HUES64 (cell line): ENCODE data around the gene TSR1.

ENCODE experiments used
- H3K27ac ChIP-seq: 2 replicates; pipeline ENCODE4 v1.7.0; 2013; ENCODE audit warnings: low read depth, low read length, inconsistent platforms
- H3K27me3 ChIP-seq: 2 replicates; pipeline ENCODE4 v1.6.1; 2013; ENCODE audit warnings: mild to moderate bottlenecking, low read length; ENCODE audit not compliant: insufficient read depth
- H3K36me3 ChIP-seq: 2 replicates; pipeline ENCODE4 v1.6.1; 2013; ENCODE audit warnings: mild to moderate bottlenecking, low read length; ENCODE audit not compliant: insufficient read depth
- H3K4me1 ChIP-seq: 2 replicates; pipeline ENCODE4 v1.6.1; 2013; ENCODE audit warnings: mild to moderate bottlenecking, low read length, moderate library complexity; ENCODE audit not compliant: insufficient read depth
- H3K4me3 ChIP-seq: 2 replicates; pipeline ENCODE4 v1.5.1; 2013; ENCODE audit warnings: mild to moderate bottlenecking, low read length, moderate library complexity
- H3K9ac ChIP-seq: 2 replicates; pipeline ENCODE4 v1.6.1; 2013; ENCODE audit warnings: mild to moderate bottlenecking, low read depth, low read length
- H3K9me3 ChIP-seq: 2 replicates; pipeline ENCODE4 v1.6.1; 2013; ENCODE audit warnings: low read depth, low read length; ENCODE audit not compliant: insufficient read depth
- WGBS: fragments of 150-250, 120-280 bp; methylation state at CpG from one replicate; pipeline ENCODE4 v1.1.7; 2013; ENCODE audit warnings: missing lambda C conversion rate; 5-methylcytosine and 5-hydroxymethylcytosine counted together

TSR1 gene

GRCh38 chr17:2368359-2368758 is 32.1 kb upstream of the TSR1 start:
- Histone ChIP-seq H3K4me3 (no peak overlapping the region), H3K9ac (no peak overlapping the region), H3K9me3 (no peaks in the 10 kb centered on the region), H3K36me3 (peaks cover 9% of the 10 kb centered on the region; the same call in 1 of the 2 replicates), H3K27ac (no peak overlapping the region), H3K4me1 (no peaks in the 10 kb centered on the region; the same call in 1 of the 2 replicates), H3K27me3 (no peaks in the 10 kb centered on the region)
- 93% methylated on average over 8 of the region's 8 CpGs for WGBS

GRCh38 chr17:2366747-2367494 is 30.7 kb upstream of the TSR1 start:
- peaks cover 3% of the 10 kb centered on the region; the same call in 1 of the 2 replicates for H3K36me3 ChIP-seq
- H3K27me3 ChIP-seq, result no peaks in the 10 kb centered on the region
- no peak overlapping the region for H3K4me3 ChIP-seq
- no peak overlapping the region for H3K9ac ChIP-seq
- no peaks in the 10 kb centered on the region; the same call in 1 of the 2 replicates for H3K4me1 ChIP-seq
- 89% methylated on average over 19 of the region's 26 CpGs for WGBS
- H3K9me3 ChIP-seq, result no peaks in the 10 kb centered on the region
- H3K27ac ChIP-seq, result no peak overlapping the region

GRCh38 chr17:2365132-2365531 is 28.9 kb upstream of the TSR1 start:
- Histone ChIP-seq H3K9me3 (no peaks in the 10 kb centered on the region), H3K27ac (no peak overlapping the region), H3K9ac (no peak overlapping the region), H3K4me3 (no peak overlapping the region), H3K4me1 (no peaks in the 10 kb centered on the region; the same call in 1 of the 2 replicates), H3K27me3 (no peaks in the 10 kb centered on the region), H3K36me3 (peaks cover 3% of the 10 kb centered on the region; the same call in 1 of the 2 replicates)
- 93% methylated on average over 20 of the region's 20 CpGs for whole genome bisulfite sequencing

- 88% methylated on average over 12 of the region's 12 CpGs for WGBS
- Histone ChIP-seq H3K9ac (no peak overlapping the region), H3K9me3 (no peaks in the 10 kb centered on the region), H3K36me3 (peaks cover 3% of the 10 kb centered on the region; the same call in 1 of the 2 replicates), H3K4me3 (no peak overlapping the region), H3K27ac (no peak overlapping the region), H3K27me3 (no peaks in the 10 kb centered on the region), H3K4me1 (no peaks in the 10 kb centered on the region; the same call in 1 of the 2 replicates)
Observed at GRCh38 chr17:2364763-2365116, 28.5 kb upstream of the TSR1 start.

- H3K4me1 ChIP-seq, result no peaks in the 10 kb centered on the region; the same call in 1 of the 2 replicates
- no peak overlapping the region for H3K27ac ChIP-seq
- H3K9ac ChIP-seq, result no peak overlapping the region
- H3K36me3 ChIP-seq, result peaks cover 3% of the 10 kb centered on the region; the same call in 1 of the 2 replicates
- WGBS, result 93% methylated on average over 26 of the region's 26 CpGs
- no peak overlapping the region for H3K4me3 ChIP-seq
- no peaks in the 10 kb centered on the region for H3K9me3 ChIP-seq
- H3K27me3 ChIP-seq, result no peaks in the 10 kb centered on the region
Observed at GRCh38 chr17:2363851-2364762, 27.9 kb upstream of the TSR1 start.

GRCh38 chr17:2363318-2363717 is 27.1 kb upstream of the TSR1 start:
- WGBS, result 94% methylated on average over 21 of the region's 21 CpGs
- peaks cover 3% of the 10 kb centered on the region; the same call in 1 of the 2 replicates for H3K36me3 ChIP-seq

GRCh38 chr17:2362881-2363280 is 26.6 kb upstream of the TSR1 start:
- H3K4me3 ChIP-seq, result no peak overlapping the region
- 94% methylated on average over 14 of the region's 14 CpGs for WGBS
- H3K36me3 ChIP-seq, result peaks cover 3% of the 10 kb centered on the region; the same call in 1 of the 2 replicates
- H3K9ac ChIP-seq, result no peak overlapping the region; the same call in 1 of the 2 replicates
- no peak overlapping the region for H3K27ac ChIP-seq
- H3K4me1 ChIP-seq, result no peaks in the 10 kb centered on the region; the same call in 1 of the 2 replicates
- H3K27me3 ChIP-seq, result no peaks in the 10 kb centered on the region
- H3K9me3 ChIP-seq, result no peaks in the 10 kb centered on the region

More at GRCh38 chr17:2363318-2363717, 27.1 kb upstream of the TSR1 start:
- Histone ChIP-seq H3K4me1 (no peaks in the 10 kb centered on the region; the same call in 1 of the 2 replicates), H3K9me3 (no peaks in the 10 kb centered on the region), H3K4me3 (no peak overlapping the region), H3K27me3 (no peaks in the 10 kb centered on the region), H3K27ac (no peak overlapping the region), H3K9ac (no peak overlapping the region)

GRCh38 chr17:2362416-2362815 is 26.2 kb upstream of the TSR1 start:
- no peak overlapping the region; the same call in 1 of the 2 replicates for H3K9ac ChIP-seq
- H3K9me3 ChIP-seq, result no peaks in the 10 kb centered on the region
- 94% methylated on average over 19 of the region's 19 CpGs for WGBS
- H3K27me3 ChIP-seq, result no peaks in the 10 kb centered on the region
- H3K36me3 ChIP-seq, result peaks cover 3% of the 10 kb centered on the region; the same call in 1 of the 2 replicates
- H3K27ac ChIP-seq, result no peak overlapping the region
- H3K4me1 ChIP-seq, result no peaks in the 10 kb centered on the region; the same call in 1 of the 2 replicates
- no peak overlapping the region for H3K4me3 ChIP-seq

- Histone ChIP-seq H3K27me3 (no peaks in the 10 kb centered on the region), H3K36me3 (peaks cover 3% of the 10 kb centered on the region; the same call in 1 of the 2 replicates), H3K27ac (no peak overlapping the region), H3K4me1 (no peaks in the 10 kb centered on the region; the same call in 1 of the 2 replicates), H3K9ac (no peak overlapping the region), H3K4me3 (no peak overlapping the region), H3K9me3 (no peaks in the 10 kb centered on the region)
- WGBS, result 96% methylated on average over 20 of the region's 20 CpGs
Observed at GRCh38 chr17:2362016-2362415, 25.8 kb upstream of the TSR1 start.

GRCh38 chr17:2361010-2361760 is 24.9 kb upstream of the TSR1 start:
- H3K27ac ChIP-seq, result no peak overlapping the region
- WGBS, result 90% methylated on average over 21 of the region's 21 CpGs
- no peaks in the 10 kb centered on the region for H3K27me3 ChIP-seq
- no peak overlapping the region for H3K4me3 ChIP-seq
- no peaks in the 10 kb centered on the region for H3K9me3 ChIP-seq
- no peak overlapping the region for H3K9ac ChIP-seq
- H3K4me1 ChIP-seq, result no peaks in the 10 kb centered on the region; the same call in 1 of the 2 replicates
- peaks cover 3% of the 10 kb centered on the region; the same call in 1 of the 2 replicates for H3K36me3 ChIP-seq
